Natural killer cell (primary cell): ENCODE measurements around the gene PTCHD1. TPM values are rescaled to one million over a fixed set of nuclear protein-coding genes. Genes with fewer than 3 reads are reported as not detected.

Experiments
- ATAC-seq, 3 donors: fragments of 150-1000 bp in 2 of 3; fragments of 200-7000 bp in 1 of 3; cut with Tn5 transposase; 1 replicate in 1 of 3; 2 replicates in 2 of 3; pipeline ENCODE4 v1.10.0; 2021; ENCODE audit warnings: mild to moderate bottlenecking in 2 of 3, moderate library complexity in 2 of 3
- DNase-seq, 2 donors: peaks; one replicate each; pipeline versions ENCODE4 v3.0.0 to v3.0.0-alpha.2; 2013 to 2021; ENCODE audit warnings: mixed read lengths in 1 of 2
- H3K27ac ChIP-seq: one replicate; pipeline ENCODE4 v1.5.1; 2013; ENCODE audit warnings: mild to moderate bottlenecking, low read length
- H3K27me3 ChIP-seq: one replicate; pipeline ENCODE4 v1.6.1; 2013; ENCODE audit warnings: low read length; ENCODE audit not compliant: control insufficient read depth, insufficient read depth
- H3K36me3 ChIP-seq: one replicate; pipeline ENCODE4 v1.6.1; 2013; ENCODE audit warnings: low read length; ENCODE audit not compliant: control insufficient read depth, insufficient read depth
- H3K4me1 ChIP-seq: one replicate; pipeline ENCODE4 v1.6.1; 2013; ENCODE audit warnings: low read length; ENCODE audit not compliant: control insufficient read depth, insufficient read depth
- H3K4me3 ChIP-seq: one replicate; pipeline ENCODE4 v1.5.1; 2013; ENCODE audit warnings: low read length
- H3K9me3 ChIP-seq: one replicate; pipeline ENCODE4 v1.6.1; 2013; ENCODE audit warnings: low read length; ENCODE audit not compliant: control insufficient read depth, insufficient read depth
- H3K27ac Mint-ChIP-seq, 2 donors: one replicate each; pipeline ENCODE4 v1.8.0; 2022; ENCODE audit warnings: mild to moderate bottlenecking in 2 of 2, mixed read lengths in 2 of 2, moderate library complexity in 1 of 2
- H3K27me3 Mint-ChIP-seq, 2 donors: one replicate each; pipeline ENCODE4 v1.8.0; 2022; ENCODE audit warnings: low read depth in 2 of 2, mixed read lengths in 2 of 2
- H3K36me3 Mint-ChIP-seq: one replicate; pipeline ENCODE4 v1.8.0; 2022; ENCODE audit warnings: mixed read lengths
- H3K4me1 Mint-ChIP-seq, 2 donors: one replicate each; pipeline ENCODE4 v1.8.0; 2022; ENCODE audit warnings: mixed read lengths in 2 of 2
- H3K4me3 Mint-ChIP-seq: one replicate; pipeline ENCODE4 v1.8.0; 2022; ENCODE audit warnings: mild to moderate bottlenecking, moderate library complexity, mixed read lengths
- H3K9me3 Mint-ChIP-seq, 2 donors: one replicate each; pipeline ENCODE4 v1.8.0; 2022; ENCODE audit warnings: mixed read lengths in 2 of 2
- CTCF ChIP-seq: fragments of 200-600 bp; IDR thresholded peaks from one replicate; pipeline ENCODE4 v1.8.0; 2022; ENCODE audit warnings: antibody characterized with exemption
- WGBS: methylation state at CpG from one replicate; pipeline ENCODE4 v1.1.7; 2013; ENCODE audit warnings: missing lambda C conversion rate; ENCODE audit not compliant: insufficient coverage; 5-methylcytosine and 5-hydroxymethylcytosine counted together
- intact Hi-C: fragments of 100-400 bp; cut with micrococcal nuclease; formaldehyde crosslinking; loops from one replicate; pipeline ENCODE4 v1.14.2; 2022
- total RNA-seq, 4 donors: library from RNA; stranded (reverse); fragments of 120-200 nt in 1 of 4; gene quantifications; one replicate each; pipeline versions ENCODE4 v1.2.3 to v1.2.4, GENCODE V29; 2013 to 2022

PTCHD1 gene
- total RNA-seq, 3 donors from 2014 or later (not counting 1 experiment from before 2014, with no cell fraction given): not detected

GRCh38 chrX:23389196-23389792, 54.6 kb downstream of the PTCHD1 start:
- H3K36me3 Mint-ChIP-seq: no peaks in the 10 kb centered on the region
- no peak for DNase-seq
- ATAC-seq: no peak
- 86% methylated on average over 8 of the region's 8 CpGs for WGBS
- Histone ChIP-seq H3K27ac (no peak overlapping the region), H3K9me3 (no peaks in the 10 kb centered on the region), H3K4me3 (no peak overlapping the region), H3K36me3 (no peaks in the 10 kb centered on the region), H3K27me3 (no peaks in the 10 kb centered on the region), H3K4me1 (no peaks in the 10 kb centered on the region)
- no peaks in the 10 kb centered on the region for H3K9me3 Mint-ChIP-seq
- intact Hi-C loops: no loop called here
- no peak overlapping the region for H3K4me3 Mint-ChIP-seq
- no peak for TF ChIP-seq CTCF
- no peaks in the 10 kb centered on the region for H3K4me1 Mint-ChIP-seq
- H3K27ac Mint-ChIP-seq: no peak overlapping the region
- H3K27me3 Mint-ChIP-seq: peaks cover 0 to 12% of the 10 kb centered on the region in 2 donors

GRCh38 chrX:23390979-23391378, 56.3 kb downstream of the PTCHD1 start:
- no peaks in the 10 kb centered on the region for H3K9me3 Mint-ChIP-seq
- H3K27ac Mint-ChIP-seq: no peak overlapping the region
- H3K9me3 ChIP-seq: no peaks in the 10 kb centered on the region
- H3K27ac ChIP-seq: no peak overlapping the region
- H3K4me3 Mint-ChIP-seq: no peak overlapping the region
- ATAC-seq (no peak), DNase-seq (no peak)
- H3K4me3 ChIP-seq: no peak overlapping the region
- H3K4me1 ChIP-seq: no peaks in the 10 kb centered on the region
- no peaks in the 10 kb centered on the region for H3K4me1 Mint-ChIP-seq
- no peak for TF ChIP-seq CTCF
- H3K27me3 ChIP-seq: no peaks in the 10 kb centered on the region
- peaks cover 0 to 10% of the 10 kb centered on the region in 2 donors for H3K27me3 Mint-ChIP-seq
- H3K36me3 Mint-ChIP-seq: no peaks in the 10 kb centered on the region
- intact Hi-C loops: no loop called here
- H3K36me3 ChIP-seq: no peaks in the 10 kb centered on the region
- 84% methylated on average over 11 of the region's 11 CpGs for WGBS

DNA sequence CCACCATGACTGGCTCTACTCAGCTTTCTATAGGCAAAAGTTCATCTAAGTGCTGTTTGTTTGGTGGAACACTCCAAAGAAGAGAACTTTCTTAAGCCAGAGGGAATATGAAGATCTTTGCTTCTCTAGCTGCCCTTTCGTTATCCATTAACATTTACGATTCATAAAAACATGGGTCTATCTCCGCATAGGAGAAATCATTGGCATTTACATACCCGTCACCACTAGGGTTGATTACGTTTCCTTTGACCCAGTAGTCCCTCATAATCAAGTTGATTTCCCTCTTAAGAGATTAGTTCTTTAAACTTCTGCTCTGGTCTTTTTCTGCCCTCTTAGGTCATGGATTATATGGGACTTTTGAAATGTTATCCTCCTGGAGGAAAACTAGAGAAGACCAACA, 57.5 kb downstream of the PTCHD1 start:
- no peaks in the 10 kb centered on the region for H3K27me3 ChIP-seq
- H3K9me3 ChIP-seq: no peaks in the 10 kb centered on the region
- Mint-ChIP-seq H3K9me3 (no peaks in the 10 kb centered on the region), H3K36me3 (no peaks in the 10 kb centered on the region), H3K27ac (no peak overlapping the region), H3K4me3 (no peak overlapping the region), H3K4me1 (no peaks in the 10 kb centered on the region), H3K27me3 (peaks cover 0 to 10% of the 10 kb centered on the region in 2 donors)
- no peaks in the 10 kb centered on the region for H3K36me3 ChIP-seq
- no peak overlapping the region for H3K27ac ChIP-seq
- H3K4me3 ChIP-seq: no peak overlapping the region
- DNase-seq: no peak
- 100% methylated on average over 5 of the region's 5 CpGs for WGBS
- intact Hi-C loops: no loop called here
- no peak for TF ChIP-seq CTCF
- no peaks in the 10 kb centered on the region for H3K4me1 ChIP-seq
- ATAC-seq: no peak

- H3K27ac ChIP-seq: no peak overlapping the region
- intact Hi-C loops: no loop called here
- H3K27me3 ChIP-seq: no peaks in the 10 kb centered on the region
- no peaks in the 10 kb centered on the region for H3K36me3 ChIP-seq
- H3K4me1 Mint-ChIP-seq: no peaks in the 10 kb centered on the region
- peaks cover 0 to 20% of the 10 kb centered on the region in 2 donors for H3K27me3 Mint-ChIP-seq
- DNase-seq (no peak), ATAC-seq (no peak)
- H3K4me1 ChIP-seq: no peaks in the 10 kb centered on the region
- no peaks in the 10 kb centered on the region for H3K9me3 ChIP-seq
- H3K4me3 ChIP-seq: no peak overlapping the region
- no peak overlapping the region for H3K4me3 Mint-ChIP-seq
- no peak overlapping the region for H3K27ac Mint-ChIP-seq
- no peak for TF ChIP-seq CTCF
- no peaks in the 10 kb centered on the region for H3K9me3 Mint-ChIP-seq
- WGBS: 67% methylated on average over 1 of the region's 1 CpG
- H3K36me3 Mint-ChIP-seq: no peaks in the 10 kb centered on the region
Observed at GRCh38 chrX:23394421-23394820, 59.8 kb downstream of the PTCHD1 start.
